ENCODE results near the gene RBL2.

DNA sequence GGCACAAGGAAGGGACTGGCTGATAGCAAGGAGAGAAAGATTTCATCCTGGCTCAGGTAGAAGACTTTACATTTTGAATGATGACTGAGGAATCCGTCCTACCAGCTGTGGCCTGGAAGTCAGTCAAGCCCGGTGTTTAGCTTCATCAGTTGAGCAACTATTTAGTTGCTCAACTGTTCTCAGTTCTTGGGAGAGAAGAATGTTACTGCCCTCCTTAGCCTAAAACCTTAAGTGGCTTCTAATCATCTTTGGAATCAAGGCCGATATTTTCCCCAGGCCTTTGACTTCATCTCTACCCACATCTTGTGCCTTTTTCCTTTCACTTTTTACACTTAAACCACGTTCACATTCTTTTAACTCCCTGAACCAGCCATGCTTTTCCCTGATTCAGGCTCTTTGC, 17.3 kb upstream of the RBL2 start:
- TF ChIP-seq ZNF274 (IDR thresholded peaks at IDR 0.05; ENCODE audit: low read depth, low read length) (no peak), SUZ12 (IDR thresholded peaks at IDR 0.05; ENCODE audit: extremely low read depth, insufficient read depth, insufficient read length) (no peak), YY1 (IDR thresholded peaks at IDR 0.05; ENCODE audit: insufficient read depth, insufficient read length) (no peak)

All from NT2/D1 (cell line).